ENCODE data around the gene LRRTM4.

LRRTM4 gene

GRCh38 chr2:77428946-77429345 lies 93.2 kb downstream of the LRRTM4 start:
- H3K27ac Mint-ChIP-seq = no peak overlapping the region
- H3K9me3 Mint-ChIP-seq = peaks cover 46% of the 10 kb centered on the region
- H3K4me1 Mint-ChIP-seq (ENCODE audit: low read depth) = no peaks in the 10 kb centered on the region
- DNase-seq (ENCODE audit: low spot score) = no peak
- H3K4me3 Mint-ChIP-seq = no peak overlapping the region
- no peaks in the 10 kb centered on the region for H3K36me3 Mint-ChIP-seq (ENCODE audit: low read depth)
- H3K27me3 Mint-ChIP-seq (ENCODE audit: low read depth) = no peaks in the 10 kb centered on the region

GRCh38 chr2:77421971-77422370 lies 100.2 kb downstream of the LRRTM4 start:
- DNase-seq (ENCODE audit: low spot score) = no peak
- no peak overlapping the region for H3K27ac Mint-ChIP-seq
- no peaks in the 10 kb centered on the region for H3K36me3 Mint-ChIP-seq (ENCODE audit: low read depth)
- no peaks in the 10 kb centered on the region for H3K4me1 Mint-ChIP-seq (ENCODE audit: low read depth)
- no peak overlapping the region for H3K4me3 Mint-ChIP-seq
- H3K9me3 Mint-ChIP-seq = peaks cover 27% of the 10 kb centered on the region
- no peaks in the 10 kb centered on the region for H3K27me3 Mint-ChIP-seq (ENCODE audit: low read depth)

- DNase-seq (ENCODE audit: low spot score) = no peak
- no peaks in the 10 kb centered on the region for H3K36me3 Mint-ChIP-seq (ENCODE audit: low read depth)
- no peak overlapping the region for H3K4me3 Mint-ChIP-seq
- no peaks in the 10 kb centered on the region for H3K4me1 Mint-ChIP-seq (ENCODE audit: low read depth)
- peaks cover 24% of the 10 kb centered on the region for H3K9me3 Mint-ChIP-seq
- no peak overlapping the region for H3K27ac Mint-ChIP-seq
- H3K27me3 Mint-ChIP-seq (ENCODE audit: low read depth) = no peaks in the 10 kb centered on the region
These were observed 103.6 kb downstream of the LRRTM4 start for GRCh38 chr2:77418537-77418936.

GRCh38 chr2:77404189-77404588 lies 118.0 kb downstream of the LRRTM4 start:
- Mint-ChIP-seq H3K4me1 (ENCODE audit: low read depth) (no peaks in the 10 kb centered on the region), H3K4me3 (no peak overlapping the region), H3K27ac (no peak overlapping the region), H3K27me3 (ENCODE audit: low read depth) (no peaks in the 10 kb centered on the region), H3K36me3 (ENCODE audit: low read depth) (no peaks in the 10 kb centered on the region), H3K9me3 (peaks cover 46% of the 10 kb centered on the region)
- DNase-seq (ENCODE audit: low spot score) = no peak

DNA sequence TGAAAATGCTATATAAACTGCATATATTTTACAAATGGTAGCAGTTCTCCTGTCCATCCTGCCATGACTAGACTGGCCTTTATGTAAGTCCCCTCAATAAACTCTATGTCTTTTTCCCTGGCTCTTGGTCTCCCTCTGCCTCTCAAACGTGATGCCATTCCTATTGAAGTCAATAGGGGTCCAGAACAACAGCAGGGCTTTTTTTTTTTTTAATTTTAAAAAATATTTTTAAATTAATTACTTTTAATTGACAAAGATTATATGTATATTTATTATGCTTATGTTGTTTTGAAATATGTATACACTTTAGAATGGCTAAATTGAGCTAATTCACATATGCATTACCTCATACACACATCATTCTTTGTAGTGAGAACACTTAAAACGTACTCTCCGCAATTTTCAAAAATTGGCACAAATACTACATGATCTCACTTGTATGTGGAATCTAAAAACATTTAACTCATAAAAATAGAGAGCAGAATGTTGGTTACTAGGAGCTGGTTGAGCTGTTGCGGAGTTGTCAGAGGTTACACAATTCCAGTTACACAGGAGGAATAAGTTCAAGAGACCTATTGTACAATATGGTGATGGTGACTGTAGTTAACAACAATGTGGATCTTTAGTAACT lies 123.1 kb downstream of the LRRTM4 start:
- peaks cover 26% of the 10 kb centered on the region for H3K9me3 Mint-ChIP-seq
- H3K4me1 Mint-ChIP-seq (ENCODE audit: low read depth) = no peaks in the 10 kb centered on the region
- H3K36me3 Mint-ChIP-seq (ENCODE audit: low read depth) = no peaks in the 10 kb centered on the region
- no peaks in the 10 kb centered on the region for H3K27me3 Mint-ChIP-seq (ENCODE audit: low read depth)
- H3K27ac Mint-ChIP-seq = no peak overlapping the region
- no peak overlapping the region for H3K4me3 Mint-ChIP-seq
- DNase-seq (ENCODE audit: low spot score) = no peak

GRCh38 chr2:77397763-77398162 lies 124.4 kb downstream of the LRRTM4 start:
- no peak overlapping the region for H3K27ac Mint-ChIP-seq
- H3K36me3 Mint-ChIP-seq (ENCODE audit: low read depth) = no peaks in the 10 kb centered on the region
- H3K4me1 Mint-ChIP-seq (ENCODE audit: low read depth) = no peaks in the 10 kb centered on the region
- no peaks in the 10 kb centered on the region for H3K27me3 Mint-ChIP-seq (ENCODE audit: low read depth)
- no peak for DNase-seq (ENCODE audit: low spot score)
- no peak overlapping the region for H3K4me3 Mint-ChIP-seq
- peaks cover 22% of the 10 kb centered on the region for H3K9me3 Mint-ChIP-seq

DNA sequence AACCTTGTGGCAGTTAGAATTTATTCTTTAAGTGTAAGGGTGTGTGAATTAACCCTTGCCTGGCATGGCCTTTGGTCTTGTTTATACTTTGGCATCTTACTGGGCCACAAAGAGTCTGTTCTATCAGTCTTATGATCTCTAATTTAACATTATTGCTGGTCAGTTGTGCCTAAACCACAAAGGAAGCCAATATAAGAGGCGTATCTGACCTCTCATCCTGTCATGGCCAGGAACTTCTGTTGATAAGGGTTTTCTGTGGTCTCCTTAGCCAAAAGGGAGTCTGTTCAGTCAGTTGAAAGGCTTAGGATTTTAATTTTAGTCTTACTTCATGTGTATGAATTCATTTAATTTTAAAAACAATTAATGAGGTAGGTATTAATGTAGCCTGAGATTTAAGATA lies 127.2 kb downstream of the LRRTM4 start:
- Mint-ChIP-seq H3K9me3 (peaks cover 11% of the 10 kb centered on the region), H3K4me1 (ENCODE audit: low read depth) (no peaks in the 10 kb centered on the region), H3K36me3 (ENCODE audit: low read depth) (no peaks in the 10 kb centered on the region), H3K27ac (no peak overlapping the region), H3K27me3 (ENCODE audit: low read depth) (no peaks in the 10 kb centered on the region), H3K4me3 (no peak overlapping the region)
- no peak for DNase-seq (ENCODE audit: low spot score)

DNA sequence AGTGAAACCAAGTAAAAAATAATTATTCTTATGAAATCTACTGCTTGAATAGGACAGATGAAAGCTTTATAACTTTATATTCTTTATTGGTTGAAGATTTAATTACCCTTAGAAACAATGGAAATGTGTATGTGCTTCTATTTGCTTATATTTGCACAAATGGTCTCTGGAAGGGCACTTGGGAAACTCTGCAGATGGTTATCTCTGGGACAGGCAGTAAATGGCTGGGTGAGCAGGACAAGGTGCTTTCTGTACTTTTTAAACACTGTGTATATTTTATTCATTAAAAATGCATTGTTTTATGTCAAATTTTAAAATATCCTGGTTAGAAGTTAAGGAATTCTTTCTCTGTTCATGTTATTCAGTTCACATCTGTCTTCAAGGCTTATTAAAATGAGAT lies 131.1 kb downstream of the LRRTM4 start:
- Mint-ChIP-seq H3K36me3 (ENCODE audit: low read depth) (no peaks in the 10 kb centered on the region), H3K27me3 (ENCODE audit: low read depth) (no peaks in the 10 kb centered on the region), H3K4me1 (ENCODE audit: low read depth) (no peaks in the 10 kb centered on the region), H3K9me3 (peaks cover 10% of the 10 kb centered on the region), H3K27ac (no peak overlapping the region), H3K4me3 (no peak overlapping the region)
- DNase-seq (ENCODE audit: low spot score) = no peak

- Mint-ChIP-seq H3K9me3 (peaks cover 16% of the 10 kb centered on the region), H3K4me3 (no peak overlapping the region), H3K27ac (no peak overlapping the region), H3K36me3 (ENCODE audit: low read depth) (no peaks in the 10 kb centered on the region), H3K4me1 (ENCODE audit: low read depth) (no peaks in the 10 kb centered on the region), H3K27me3 (ENCODE audit: low read depth) (no peaks in the 10 kb centered on the region)
- DNase-seq (ENCODE audit: low spot score) = no peak
These were observed 134.9 kb downstream of the LRRTM4 start for GRCh38 chr2:77387324-77387723.

- H3K27me3 Mint-ChIP-seq (ENCODE audit: low read depth) = no peaks in the 10 kb centered on the region
- H3K27ac Mint-ChIP-seq = no peak overlapping the region
- H3K4me1 Mint-ChIP-seq (ENCODE audit: low read depth) = no peaks in the 10 kb centered on the region
- no peak for DNase-seq (ENCODE audit: low spot score)
- H3K36me3 Mint-ChIP-seq (ENCODE audit: low read depth) = no peaks in the 10 kb centered on the region
- H3K4me3 Mint-ChIP-seq = no peak overlapping the region
- peaks cover 39% of the 10 kb centered on the region for H3K9me3 Mint-ChIP-seq
These were observed 149.5 kb downstream of the LRRTM4 start for GRCh38 chr2:77372636-77373035.

DNA sequence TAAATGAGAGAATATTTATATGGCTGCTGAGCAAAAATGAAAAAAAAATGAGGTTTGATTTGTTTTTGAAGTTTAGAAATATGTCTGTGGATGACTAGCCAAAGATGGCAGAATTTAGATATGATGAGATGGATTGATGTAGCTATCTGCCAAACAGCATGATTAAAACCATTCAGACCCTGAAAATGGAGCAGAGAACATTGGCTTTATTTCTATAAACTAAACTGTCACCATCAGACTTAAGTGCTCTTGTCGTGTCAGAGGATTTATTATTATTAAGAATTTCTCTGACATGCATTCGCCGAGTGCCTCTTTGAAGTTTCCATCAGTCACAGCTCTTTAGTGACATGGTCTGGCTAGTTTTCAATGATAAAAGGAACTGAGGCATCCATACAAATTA lies 151.7 kb downstream of the LRRTM4 start:
- H3K27ac Mint-ChIP-seq = no peak overlapping the region
- no peaks in the 10 kb centered on the region for H3K27me3 Mint-ChIP-seq (ENCODE audit: low read depth)
- no peaks in the 10 kb centered on the region for H3K4me1 Mint-ChIP-seq (ENCODE audit: low read depth)
- peaks cover 49% of the 10 kb centered on the region for H3K9me3 Mint-ChIP-seq
- no peaks in the 10 kb centered on the region for H3K36me3 Mint-ChIP-seq (ENCODE audit: low read depth)
- DNase-seq (ENCODE audit: low spot score) = no peak
- H3K4me3 Mint-ChIP-seq = no peak overlapping the region

GRCh38 chr2:77363277-77363676 lies 158.9 kb downstream of the LRRTM4 start:
- H3K27ac Mint-ChIP-seq = no peak overlapping the region
- no peaks in the 10 kb centered on the region for H3K4me1 Mint-ChIP-seq (ENCODE audit: low read depth)
- H3K27me3 Mint-ChIP-seq (ENCODE audit: low read depth) = no peaks in the 10 kb centered on the region
- no peak for DNase-seq (ENCODE audit: low spot score)
- H3K4me3 Mint-ChIP-seq = no peak overlapping the region
- no peaks in the 10 kb centered on the region for H3K36me3 Mint-ChIP-seq (ENCODE audit: low read depth)
- peaks cover 27% of the 10 kb centered on the region for H3K9me3 Mint-ChIP-seq

- no peaks in the 10 kb centered on the region for H3K27me3 Mint-ChIP-seq (ENCODE audit: low read depth)
- peaks cover 25% of the 10 kb centered on the region for H3K9me3 Mint-ChIP-seq
- H3K36me3 Mint-ChIP-seq (ENCODE audit: low read depth) = no peaks in the 10 kb centered on the region
- H3K4me1 Mint-ChIP-seq (ENCODE audit: low read depth) = no peaks in the 10 kb centered on the region
- DNase-seq (ENCODE audit: low spot score) = no peak
- no peak overlapping the region for H3K27ac Mint-ChIP-seq
- no peak overlapping the region for H3K4me3 Mint-ChIP-seq
These were observed 173.4 kb downstream of the LRRTM4 start for GRCh38 chr2:77348821-77349220.

DNA sequence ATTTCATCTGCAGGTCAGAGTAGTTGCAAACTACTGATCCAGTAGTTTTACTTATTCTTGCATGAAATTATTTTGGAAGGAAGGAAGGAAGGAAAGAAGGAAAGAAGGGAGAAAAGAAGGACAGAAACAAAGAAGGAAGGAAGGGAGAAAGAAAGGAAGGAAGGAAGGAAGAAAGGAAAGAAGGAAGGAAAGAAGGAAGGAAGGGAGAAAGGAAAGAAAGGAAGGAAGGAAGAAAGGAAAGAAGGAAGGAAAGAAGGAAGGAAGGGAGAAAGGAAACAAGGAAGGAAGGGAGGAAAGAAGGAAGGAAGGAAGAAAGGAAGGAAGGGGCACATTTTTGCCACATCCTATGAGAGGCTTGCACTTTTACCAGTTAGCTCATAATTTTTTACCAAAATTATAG lies 186.2 kb downstream of the LRRTM4 start:
- Mint-ChIP-seq H3K9me3 (peaks cover 75% of the 10 kb centered on the region), H3K4me3 (no peak overlapping the region), H3K36me3 (ENCODE audit: low read depth) (no peaks in the 10 kb centered on the region), H3K4me1 (ENCODE audit: low read depth) (no peaks in the 10 kb centered on the region), H3K27ac (no peak overlapping the region), H3K27me3 (ENCODE audit: low read depth) (no peaks in the 10 kb centered on the region)
- DNase-seq (ENCODE audit: low spot score) = no peak

DNA sequence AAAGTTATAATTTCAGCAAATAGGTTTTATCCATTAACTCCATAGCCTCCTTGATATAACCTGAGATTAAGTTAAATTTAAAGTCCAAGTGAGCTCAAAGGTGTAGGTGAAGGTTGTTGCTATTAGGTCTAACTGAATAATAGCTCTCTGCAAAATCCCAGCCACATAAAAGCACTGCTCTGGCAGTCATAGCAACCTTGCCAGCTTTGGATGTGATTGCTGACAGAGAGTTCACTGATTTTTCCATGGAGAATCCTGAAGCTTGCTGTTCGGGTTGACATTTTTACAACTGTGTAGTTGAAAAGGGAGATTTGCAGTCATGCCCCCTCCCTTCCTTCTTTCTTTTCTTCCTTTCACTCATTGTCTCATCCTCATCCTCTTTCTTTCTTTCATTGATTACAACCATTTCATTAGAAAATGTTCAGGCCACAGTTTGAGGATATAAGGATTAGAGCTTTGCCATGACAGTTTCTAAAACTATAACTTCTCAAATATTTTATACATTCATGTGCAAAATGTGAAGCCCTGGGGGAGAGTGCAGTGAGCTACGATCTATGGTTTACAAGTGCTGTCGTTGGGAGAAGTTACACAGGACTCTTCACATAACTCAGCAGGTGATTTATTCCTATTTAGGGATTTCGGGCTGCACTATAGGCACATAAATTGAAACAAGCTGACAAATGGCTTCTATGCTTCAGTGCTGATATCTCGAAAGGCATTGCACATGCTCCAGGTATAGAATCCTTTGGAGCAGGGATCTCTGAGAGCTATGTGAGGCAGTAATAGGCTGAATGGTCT lies 193.8 kb downstream of the LRRTM4 start:
- Mint-ChIP-seq H3K9me3 (peaks cover 47% of the 10 kb centered on the region), H3K4me3 (no peak overlapping the region), H3K4me1 (ENCODE audit: low read depth) (no peaks in the 10 kb centered on the region), H3K27me3 (ENCODE audit: low read depth) (no peaks in the 10 kb centered on the region), H3K36me3 (ENCODE audit: low read depth) (no peaks in the 10 kb centered on the region), H3K27ac (no peak overlapping the region)
- no peak for DNase-seq (ENCODE audit: low spot score)
